HG02870 (cell line): ENCODE data around the gene TIAM2.
A peak's percentile ranks its signal among the peaks of the same experiment; 100 is the strongest.
"Not testable (repeated sequence)": the region's sequence is repeated elsewhere in the genome, so short reads cannot be mapped to it uniquely, and the experiment has no call there.

ENCODE experiments used
- ATAC-seq: cut with Tn5 transposase; IDR thresholded peaks from one replicate; pipeline ENCODE4 v1.9.1; 2021; ENCODE audit warnings: mild to moderate bottlenecking, moderate library complexity; ENCODE audit not compliant: unreplicated experiment

The TIAM2 gene

GRCh38 chr6:154995254-154996015 lies at the start of gene TIAM2:
TSS of gene TIAM2 (plus strand) at chr6:154995315. CDS start at chr6:155129224, 133,909 bp downstream.
- no peak for ATAC-seq

GRCh38 chr6:154950979-154951344 lies 44.2 kb upstream of the TIAM2 start:
- no peak for ATAC-seq

GRCh38 chr6:154951345-154952200 lies 43.5 kb upstream of the TIAM2 start:
- peak; percentile 81 for ATAC-seq

- ATAC-seq = no peak
Measured at GRCh38 chr6:154953644-154954043, 41.5 kb upstream of the TIAM2 start.

GRCh38 chr6:154954347-154954746 lies 40.8 kb upstream of the TIAM2 start:
- ATAC-seq = no peak

GRCh38 chr6:154956771-154957522 lies 38.2 kb upstream of the TIAM2 start:
- ATAC-seq = no peak

- ATAC-seq = no peak
Measured at GRCh38 chr6:154958469-154958868, 36.6 kb upstream of the TIAM2 start.

- ATAC-seq = no peak
Measured at GRCh38 chr6:154960299-154960843, 34.7 kb upstream of the TIAM2 start.

- no peak for ATAC-seq
Measured at GRCh38 chr6:154960854-154961530, 34.1 kb upstream of the TIAM2 start.

- ATAC-seq = no peak
Measured at GRCh38 chr6:154962753-154963152, 32.4 kb upstream of the TIAM2 start.

GRCh38 chr6:154966065-154966770 lies 28.9 kb upstream of the TIAM2 start:
- ATAC-seq = not testable (repeated sequence)

- ATAC-seq = no peak
Measured at GRCh38 chr6:154969796-154970195, 25.3 kb upstream of the TIAM2 start.

- ATAC-seq = no peak
Measured at GRCh38 chr6:154974485-154975149, 20.5 kb upstream of the TIAM2 start.

- no peak for ATAC-seq
Measured at GRCh38 chr6:154977588-154977987, 17.5 kb upstream of the TIAM2 start.

- ATAC-seq = no peak
Measured at GRCh38 chr6:154980273-154981078, 14.6 kb upstream of the TIAM2 start.

GRCh38 chr6:154981079-154981870 lies 13.8 kb upstream of the TIAM2 start:
- ATAC-seq = peak; percentile 92

GRCh38 chr6:154984146-154984545 lies 11.0 kb upstream of the TIAM2 start:
- ATAC-seq = no peak

GRCh38 chr6:154986787-154987235 lies 8.3 kb upstream of the TIAM2 start:
- ATAC-seq = no peak
